WI38 (cell line): ENCODE results near the gene ZFYVE21.

Experiments
- H3K4me3 ChIP-seq: 2 replicates; pipeline ENCODE4 v1.5.1; 2011; ENCODE audit warnings: low read depth, mild to moderate bottlenecking, control low read depth, low read length
- TF ChIP-seq, protein P1 (sequence below): IDR thresholded peaks from 2 replicates; pipeline ENCODE4 v1.5.1; 2012; ENCODE audit warnings: low read depth, mild to moderate bottlenecking, control low read depth, low read length

ZFYVE21 gene

DNA sequence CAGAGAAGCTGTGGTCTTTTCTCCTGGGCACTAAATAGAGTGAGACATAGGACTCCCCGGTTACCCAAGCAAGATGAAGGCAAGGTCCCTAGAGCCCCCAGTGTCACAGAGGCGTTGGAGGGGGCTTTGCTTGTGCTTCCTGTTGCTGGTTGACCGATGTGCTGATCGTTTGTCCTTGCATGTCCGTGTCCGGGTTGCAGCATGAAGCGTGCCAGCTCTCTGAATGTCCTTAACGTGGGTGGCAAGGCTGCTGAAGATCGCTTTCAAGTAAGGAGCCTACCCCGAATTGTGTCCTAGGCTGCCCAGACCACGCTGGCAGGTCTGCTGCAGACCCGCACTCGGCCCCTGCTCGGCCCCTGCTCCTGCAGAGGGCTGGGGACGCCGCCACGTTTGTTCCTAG, 23.5 kb upstream of the ZFYVE21 start:
- TF ChIP-seq, protein P1, sequence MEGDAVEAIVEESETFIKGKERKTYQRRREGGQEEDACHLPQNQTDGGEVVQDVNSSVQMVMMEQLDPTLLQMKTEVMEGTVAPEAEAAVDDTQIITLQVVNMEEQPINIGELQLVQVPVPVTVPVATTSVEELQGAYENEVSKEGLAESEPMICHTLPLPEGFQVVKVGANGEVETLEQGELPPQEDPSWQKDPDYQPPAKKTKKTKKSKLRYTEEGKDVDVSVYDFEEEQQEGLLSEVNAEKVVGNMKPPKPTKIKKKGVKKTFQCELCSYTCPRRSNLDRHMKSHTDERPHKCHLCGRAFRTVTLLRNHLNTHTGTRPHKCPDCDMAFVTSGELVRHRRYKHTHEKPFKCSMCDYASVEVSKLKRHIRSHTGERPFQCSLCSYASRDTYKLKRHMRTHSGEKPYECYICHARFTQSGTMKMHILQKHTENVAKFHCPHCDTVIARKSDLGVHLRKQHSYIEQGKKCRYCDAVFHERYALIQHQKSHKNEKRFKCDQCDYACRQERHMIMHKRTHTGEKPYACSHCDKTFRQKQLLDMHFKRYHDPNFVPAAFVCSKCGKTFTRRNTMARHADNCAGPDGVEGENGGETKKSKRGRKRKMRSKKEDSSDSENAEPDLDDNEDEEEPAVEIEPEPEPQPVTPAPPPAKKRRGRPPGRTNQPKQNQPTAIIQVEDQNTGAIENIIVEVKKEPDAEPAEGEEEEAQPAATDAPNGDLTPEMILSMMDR, result no peak
- H3K4me3 ChIP-seq, result no peak overlapping the region

DNA sequence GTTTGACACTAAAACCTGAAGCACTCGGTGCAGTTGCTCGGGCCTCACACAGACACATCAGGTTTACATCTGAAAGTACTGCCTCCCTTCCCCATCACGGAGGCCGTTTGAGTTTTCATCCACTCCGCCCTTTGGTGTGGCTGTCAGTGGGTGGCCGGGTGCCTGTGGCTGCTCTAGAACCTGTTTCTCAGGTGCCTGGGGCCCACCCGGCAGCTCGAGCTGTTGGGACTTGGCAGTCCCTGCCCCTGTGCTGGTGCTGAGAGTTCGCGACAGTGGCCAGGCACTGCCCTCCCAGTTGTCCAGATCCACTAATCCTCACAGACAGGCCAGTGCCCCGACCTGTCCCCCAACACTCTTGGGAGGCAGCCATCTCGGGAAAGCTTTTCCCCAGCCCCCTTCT, 22.7 kb upstream of the ZFYVE21 start:
- TF ChIP-seq, protein P1, result no peak
- H3K4me3 ChIP-seq, result no peak overlapping the region

DNA sequence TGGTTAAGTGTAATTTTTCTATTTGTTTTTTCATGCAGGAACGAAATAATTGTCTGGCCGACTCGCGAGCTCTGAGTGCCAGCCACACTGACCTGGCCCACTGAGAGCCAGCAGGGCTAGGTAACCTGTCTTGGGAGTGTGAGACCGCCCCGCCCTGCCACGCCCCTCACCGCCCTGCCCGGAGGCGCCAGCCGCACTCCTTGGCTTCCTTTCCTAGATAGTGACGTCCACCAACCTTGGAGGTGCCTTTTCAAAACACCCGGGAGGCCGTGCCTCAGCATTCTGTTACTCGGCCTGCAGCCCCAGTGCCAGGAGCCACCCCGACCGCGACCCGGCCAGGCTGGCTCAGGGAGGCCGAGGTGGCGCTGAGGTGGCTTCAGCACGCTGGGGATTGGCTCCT, 22.1 kb upstream of the ZFYVE21 start:
- TF ChIP-seq, protein P1, result no peak
- H3K4me3 ChIP-seq, result no peak overlapping the region

DNA sequence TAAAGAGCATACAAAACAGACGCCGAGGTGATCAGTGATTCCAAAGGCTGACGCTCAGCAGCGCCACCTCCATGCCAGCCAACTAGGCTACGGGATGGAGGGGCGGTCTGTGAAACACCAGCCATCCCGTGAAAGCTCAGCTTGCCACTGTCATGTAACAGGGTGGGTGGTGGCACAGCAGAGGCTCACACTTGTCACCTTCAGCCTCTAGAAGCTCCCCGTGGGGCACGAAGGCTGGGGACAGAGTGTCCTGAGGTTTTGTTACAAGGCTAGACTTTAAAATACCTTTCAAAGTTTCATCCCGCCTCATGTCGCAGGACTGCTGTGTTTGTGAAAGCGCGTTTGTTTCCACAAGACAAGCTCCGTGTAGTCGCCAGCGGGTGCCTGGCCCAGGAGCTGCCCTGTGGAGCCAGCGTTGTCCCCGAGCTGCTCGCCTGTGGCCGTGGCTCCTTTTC, 21.0 kb upstream of the ZFYVE21 start:
- H3K4me3 ChIP-seq, result no peak overlapping the region
- TF ChIP-seq, protein P1, result no peak

DNA sequence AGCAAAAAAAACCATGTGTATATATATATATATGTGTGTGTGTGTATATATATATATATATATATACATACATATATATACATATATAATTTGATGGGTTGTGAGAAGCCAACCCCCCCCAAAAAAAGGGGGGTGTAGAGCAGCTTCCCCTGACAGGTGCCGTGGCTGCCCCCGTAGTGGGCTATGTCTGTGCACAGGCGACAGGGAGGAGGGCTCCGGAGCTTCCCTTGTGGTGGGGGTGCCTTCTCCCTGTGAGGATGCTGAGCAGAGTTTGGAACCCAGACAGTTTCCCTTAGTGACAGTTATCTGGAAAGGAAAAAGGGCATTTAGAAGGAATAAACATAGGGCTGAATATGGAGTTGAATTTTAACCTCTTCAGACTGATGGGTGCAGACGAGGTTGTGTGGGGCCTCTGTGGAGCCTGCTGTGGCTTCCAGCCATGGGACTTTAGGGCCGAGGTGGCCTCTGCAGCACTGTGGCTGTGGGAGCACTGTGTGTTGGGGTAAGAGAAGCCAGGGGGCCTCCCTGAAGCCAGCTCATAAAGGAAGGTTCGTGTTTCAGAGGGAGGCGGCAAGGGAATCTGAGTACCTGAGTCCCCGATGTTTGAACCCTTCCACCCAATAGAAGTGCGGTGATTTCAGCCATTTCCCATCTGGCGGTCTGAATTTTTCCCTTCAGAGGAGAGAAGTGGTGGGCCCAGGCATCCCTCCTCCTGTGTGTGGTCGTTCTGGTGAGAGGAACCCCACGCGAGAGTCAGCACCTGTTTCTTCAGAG, 20.1 kb upstream of the ZFYVE21 start:
- TF ChIP-seq, protein P1, result no peak
- H3K4me3 ChIP-seq, result no peak overlapping the region

DNA sequence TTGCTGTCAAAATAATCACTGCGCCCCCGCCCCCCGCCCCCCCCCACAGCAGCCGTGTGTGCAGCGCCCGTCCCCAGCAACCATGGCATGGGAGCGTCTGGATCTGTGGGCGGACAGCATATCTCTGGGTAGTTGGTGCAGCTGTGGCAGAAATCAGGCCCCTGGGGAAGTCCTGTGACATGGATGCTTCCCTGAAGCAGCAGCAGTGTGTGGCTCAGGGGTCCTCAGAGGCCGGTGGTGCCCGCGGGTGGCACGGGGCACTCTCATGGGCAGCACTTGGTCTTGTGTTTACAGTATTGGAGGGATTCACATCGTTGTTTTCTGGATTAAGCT, 19.6 kb upstream of the ZFYVE21 start:
- TF ChIP-seq, protein P1, result no peak
- no peak overlapping the region for H3K4me3 ChIP-seq

DNA sequence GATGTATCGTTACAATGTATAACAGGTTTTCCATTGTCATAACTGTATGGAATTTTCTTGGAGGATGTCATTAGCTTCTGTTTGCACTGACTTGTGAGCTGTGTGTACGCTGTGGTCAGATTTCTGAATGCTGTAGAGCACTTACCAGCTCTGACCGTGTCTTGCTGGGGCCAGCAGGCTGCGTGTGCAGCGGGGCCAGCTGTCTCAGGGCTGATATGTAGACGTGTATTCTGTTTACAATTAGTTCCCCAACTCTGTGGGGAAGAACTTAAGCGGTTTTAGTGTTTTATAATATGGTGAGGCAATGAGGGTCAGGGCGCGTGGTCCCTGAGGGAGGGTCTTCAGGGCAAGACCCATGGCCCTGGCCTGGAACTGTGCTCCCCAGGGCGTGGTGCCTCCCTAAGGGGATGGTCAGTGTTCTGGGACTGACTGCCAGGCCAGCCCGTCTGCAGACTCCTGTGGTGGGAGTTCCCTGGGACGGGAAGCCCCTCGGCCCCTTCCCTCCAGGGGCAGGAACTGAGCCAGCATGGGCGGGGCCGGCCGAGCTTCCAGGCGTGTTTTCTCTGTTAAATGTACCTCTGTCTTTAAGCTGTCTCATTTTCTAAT, 19.0 kb upstream of the ZFYVE21 start:
- TF ChIP-seq, protein P1, result no peak
- no peak overlapping the region for H3K4me3 ChIP-seq
